AG04449 (cell line): ENCODE results near the gene RPL6.

ENCODE experiments used
- CTCF ChIA-PET: fragments of 350-600 bp; formaldehyde crosslinking; extraction: SDS; loops from one replicate; lab custom pipeline; 2021; ENCODE audit warnings: antibody characterized with exemption; lab: Yijun Ruan, JAX
- POLR2A ChIA-PET: fragments of 400-600, 350-600 bp; formaldehyde crosslinking; extraction: SDS; loops from one replicate; lab custom pipeline; 2020; ENCODE audit warnings: antibody characterized with exemption, inconsistent platforms; lab: Yijun Ruan, JAX
- DNase-seq: peaks from one replicate; pipeline ENCODE4 v3.0.0-alpha.2; 2010; ENCODE audit warnings: low read depth, low spot score
- H3K4me3 ChIP-seq: 2 replicates; pipeline ENCODE4 v1.5.1; 2011; ENCODE audit warnings: low read depth, mild to moderate bottlenecking, control low read depth, low read length
- TF ChIP-seq, protein P1 (sequence below): IDR thresholded peaks from one replicate; pipeline ENCODE4 v1.5.1; 2011; ENCODE audit warnings: mild to moderate bottlenecking, moderate library complexity, low read length, control low read depth, inconsistent platforms; ENCODE audit not compliant: insufficient read depth; ENCODE audit errors: missing control alignments

Gene RPL6

DNA sequence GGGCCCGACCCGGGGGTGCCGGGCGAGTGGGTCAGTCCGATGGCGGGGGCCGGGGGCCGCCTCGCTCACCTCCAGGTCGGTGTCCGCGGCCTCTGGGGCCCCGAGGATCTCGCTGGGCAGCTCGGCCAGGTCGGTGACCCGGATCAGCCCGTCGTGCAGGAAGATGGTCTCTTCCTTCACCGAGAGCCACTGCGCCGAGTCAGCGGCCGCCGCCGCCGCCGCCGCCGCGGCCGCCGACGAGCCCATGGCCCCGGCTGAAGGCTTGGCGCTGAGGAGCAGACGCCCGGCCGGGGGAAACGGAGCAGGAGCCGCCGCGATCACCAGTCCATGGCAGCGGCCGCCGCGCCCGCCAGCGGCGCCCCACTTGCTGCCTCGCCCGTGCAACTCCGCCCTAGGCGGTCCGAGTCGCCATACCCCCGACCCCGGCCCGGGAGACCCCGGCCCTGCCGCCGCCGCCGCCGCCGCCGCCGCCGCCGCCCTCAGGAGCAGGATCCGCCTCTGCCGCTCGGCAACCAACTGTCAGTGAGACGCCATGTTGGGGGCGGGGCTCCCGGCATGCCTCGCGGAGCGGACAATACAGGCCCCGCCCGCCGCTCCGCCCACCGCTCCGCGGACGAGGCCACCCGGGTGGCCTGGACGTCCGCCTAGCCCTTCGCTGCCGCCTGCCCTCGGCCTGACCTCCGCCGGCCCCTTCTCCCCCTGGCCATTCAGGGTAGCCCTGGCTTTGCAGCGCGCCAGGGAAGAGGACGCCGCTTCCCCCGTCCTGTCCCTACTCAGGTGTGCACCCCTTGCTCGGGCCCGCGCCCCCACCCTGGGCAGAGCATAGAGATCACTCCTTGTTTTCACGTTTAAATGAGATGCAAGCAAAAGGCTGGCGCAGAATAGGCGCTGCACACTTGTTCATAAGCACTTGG is 27.3 kb downstream of the RPL6 start, which contains the start of gene HECTD4:
TSS of gene HECTD4 (minus strand) at position 549 of the 914 bp plus-strand sequence. CDS start at position 246, 303 bp downstream.
- TF ChIP-seq, protein P1, sequence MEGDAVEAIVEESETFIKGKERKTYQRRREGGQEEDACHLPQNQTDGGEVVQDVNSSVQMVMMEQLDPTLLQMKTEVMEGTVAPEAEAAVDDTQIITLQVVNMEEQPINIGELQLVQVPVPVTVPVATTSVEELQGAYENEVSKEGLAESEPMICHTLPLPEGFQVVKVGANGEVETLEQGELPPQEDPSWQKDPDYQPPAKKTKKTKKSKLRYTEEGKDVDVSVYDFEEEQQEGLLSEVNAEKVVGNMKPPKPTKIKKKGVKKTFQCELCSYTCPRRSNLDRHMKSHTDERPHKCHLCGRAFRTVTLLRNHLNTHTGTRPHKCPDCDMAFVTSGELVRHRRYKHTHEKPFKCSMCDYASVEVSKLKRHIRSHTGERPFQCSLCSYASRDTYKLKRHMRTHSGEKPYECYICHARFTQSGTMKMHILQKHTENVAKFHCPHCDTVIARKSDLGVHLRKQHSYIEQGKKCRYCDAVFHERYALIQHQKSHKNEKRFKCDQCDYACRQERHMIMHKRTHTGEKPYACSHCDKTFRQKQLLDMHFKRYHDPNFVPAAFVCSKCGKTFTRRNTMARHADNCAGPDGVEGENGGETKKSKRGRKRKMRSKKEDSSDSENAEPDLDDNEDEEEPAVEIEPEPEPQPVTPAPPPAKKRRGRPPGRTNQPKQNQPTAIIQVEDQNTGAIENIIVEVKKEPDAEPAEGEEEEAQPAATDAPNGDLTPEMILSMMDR = no peak
- DNase-seq = no peak
- ChIA-PET CTCF (interaction anchor here (1.2 to 7.6 kb wide), 2 partner anchors 146 to 186 kb away, joined by 3 to 207 read pairs; no protein-coding TSS in a partner anchor), POLR2A (no interaction called here)
- H3K4me3 ChIP-seq = peak within 1 kb of the TSS; percentile 72

GRCh38 chr12:112381406-112381882 is 28.0 kb downstream of the RPL6 start:
- H3K4me3 ChIP-seq = peak overlapping the region; percentile 72
- TF ChIP-seq, protein P1 = no peak
- CTCF ChIA-PET = interaction anchor here (1.0 to 1.2 kb wide), 2 partner anchors 13 to 145 kb away, joined by 3 read pairs; no protein-coding TSS in a partner anchor
- POLR2A ChIA-PET = no interaction called here
- DNase-seq = no peak

GRCh38 chr12:112380663-112381405 is 28.6 kb downstream of the RPL6 start:
- ChIA-PET CTCF (interaction anchor here (1.0 to 1.5 kb wide), 3 partner anchors 10 to 145 kb away, joined by 3 read pairs; no protein-coding TSS in a partner anchor), POLR2A (no interaction called here)
- peak overlapping the region; percentile 72 for H3K4me3 ChIP-seq
- no peak for DNase-seq
- TF ChIP-seq, protein P1 = no peak

- H3K4me3 ChIP-seq = no peak overlapping the region
- ChIA-PET CTCF (interaction anchor here (0.6 to 1.6 kb wide), 3 partner anchors 12 to 177 kb away, joined by 3 to 5 read pairs (median 3); no protein-coding TSS in a partner anchor), POLR2A (no interaction called here)
- no peak for DNase-seq
- TF ChIP-seq, protein P1 = no peak
These were observed 34.3 kb downstream of the RPL6 start for GRCh38 chr12:112375105-112375504.

DNA sequence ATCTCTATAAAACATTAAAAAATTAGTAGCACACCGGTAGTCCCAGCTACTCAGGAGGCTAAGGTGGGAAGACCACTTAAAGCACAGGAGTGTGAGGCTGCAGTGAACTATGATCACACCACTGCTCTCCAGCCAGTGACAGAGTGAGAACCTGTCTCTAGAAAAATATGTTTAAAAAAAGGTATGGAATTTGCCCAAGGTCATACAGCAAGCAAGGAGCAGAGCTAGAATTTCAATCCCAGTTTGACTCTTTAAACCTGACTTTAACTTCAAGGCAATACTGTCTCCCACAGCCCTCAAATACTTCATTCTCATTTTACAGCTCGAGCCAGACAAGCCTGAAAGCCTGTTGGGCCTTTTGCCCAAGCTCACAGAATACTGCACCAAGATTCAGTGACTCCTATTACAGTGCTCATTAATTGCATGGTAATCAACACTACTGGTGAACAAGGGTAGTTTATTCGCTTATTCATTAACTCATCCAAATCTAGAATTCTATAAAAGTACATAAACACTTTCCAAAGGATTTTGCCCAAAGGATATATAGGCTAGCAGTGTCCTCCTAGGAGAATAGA is 35.2 kb downstream of the RPL6 start:
- TF ChIP-seq, protein P1 = no peak
- DNase-seq = no peak
- no peak overlapping the region for H3K4me3 ChIP-seq
- POLR2A ChIA-PET = no interaction called here
- CTCF ChIA-PET = interaction anchor here (1.6 kb wide), 1 partner anchor 176 kb away, joined by 5 read pairs; no protein-coding TSS in a partner anchor
